Activated naive CD4-positive, alpha-beta T cell treated with anti-CD3 and anti-CD28 coated beads for 36 hours (primary cell): ENCODE results near the gene ARHGAP24. TPM values are rescaled to one million over a fixed set of nuclear protein-coding genes. Genes with fewer than 3 reads are reported as not detected.
"Not testable (repeated sequence)": the region's sequence is repeated elsewhere in the genome, so short reads cannot be mapped to it uniquely, and the experiment has no call there.

Experiments used
- CTCF ChIA-PET: fragments of 350-600 bp; sonication (Branson Sonifier 250); formaldehyde crosslinking; loops from one replicate; lab custom pipeline; 2021; ENCODE audit warnings: antibody characterized with exemption; lab: Charles Lee
- DNase-seq: peaks from one replicate; pipeline ENCODE4 v3.0.0-alpha.2; 2020
- H3K27ac Mint-ChIP-seq: one replicate; pipeline ENCODE4 v1.8.0; 2021; ENCODE audit warnings: mild to moderate bottlenecking, mixed read lengths
- H3K27me3 Mint-ChIP-seq: one replicate; pipeline ENCODE4 v1.8.0; 2021; ENCODE audit warnings: low read depth, mixed read lengths
- H3K36me3 Mint-ChIP-seq: one replicate; pipeline ENCODE4 v1.8.0; 2021; ENCODE audit warnings: low read depth, mixed read lengths
- H3K4me1 Mint-ChIP-seq: one replicate; pipeline ENCODE4 v1.8.0; 2021; ENCODE audit warnings: low read depth, mixed read lengths
- H3K4me3 Mint-ChIP-seq: one replicate; pipeline ENCODE4 v1.8.0; 2021; ENCODE audit warnings: mild to moderate bottlenecking, moderate library complexity, mixed read lengths
- H3K9me3 Mint-ChIP-seq: one replicate; pipeline ENCODE4 v1.8.0; 2021; ENCODE audit warnings: mixed read lengths
- intact Hi-C: fragments of 100-400 bp; cut with micrococcal nuclease; formaldehyde crosslinking; loops from one replicate; pipeline ENCODE4 v1.15.1; 2023
- total RNA-seq, 2 experiments: library from RNA; stranded (reverse); gene quantifications; one replicate each; pipeline ENCODE4 v1.2.3, GENCODE V29; 2021

The ARHGAP24 gene
- total RNA-seq, 2 experiments from 2014 or later, result not detected

DNA sequence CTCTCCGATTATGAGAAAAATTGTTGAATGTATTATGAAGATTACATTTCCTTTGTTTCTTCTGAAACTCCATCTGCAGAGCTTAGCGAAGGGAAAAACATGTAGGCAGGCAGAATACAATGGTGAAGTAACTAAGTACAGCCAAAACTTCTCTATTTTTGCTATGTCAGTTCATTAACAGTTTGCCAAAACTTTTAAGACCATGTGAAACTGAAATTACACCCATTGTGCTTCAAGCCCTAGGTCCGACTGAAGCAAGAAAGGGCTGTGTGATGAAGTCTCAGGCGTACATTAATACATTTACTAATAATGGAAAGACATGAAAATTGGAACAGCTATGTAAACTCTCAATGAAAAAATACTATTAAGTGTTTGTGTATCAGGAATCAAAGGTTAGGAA is 486.9 kb downstream of the ARHGAP24 start:
- DNase-seq, result no peak
- Mint-ChIP-seq H3K27ac (no peak overlapping the region), H3K27me3 (no peaks in the 10 kb centered on the region), H3K4me1 (no peaks in the 10 kb centered on the region), H3K9me3 (peaks cover 4% of the 10 kb centered on the region), H3K36me3 (no peaks in the 10 kb centered on the region), H3K4me3 (no peak overlapping the region)
- intact Hi-C loops, result no loop called here
- CTCF ChIA-PET, result no interaction called here

DNA sequence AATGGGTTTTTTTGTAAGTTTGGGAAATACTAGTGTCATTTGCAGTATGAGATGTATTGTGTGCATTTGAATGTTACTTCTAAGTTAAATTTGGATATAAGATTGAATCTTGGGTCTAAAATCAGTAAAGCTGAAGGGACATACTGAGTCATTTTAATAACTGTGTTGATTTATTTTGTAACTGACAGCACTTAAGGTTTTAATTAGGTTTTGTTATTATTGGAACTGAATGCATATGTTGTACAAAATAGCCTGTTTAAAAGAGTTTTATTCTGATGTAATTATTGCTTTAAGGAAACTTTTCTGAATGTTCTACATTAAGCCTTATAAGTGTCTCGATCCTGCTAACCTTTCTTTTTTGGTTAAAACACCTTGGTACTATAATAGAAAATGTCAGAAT is 488.3 kb downstream of the ARHGAP24 start:
- no peaks in the 10 kb centered on the region for H3K27me3 Mint-ChIP-seq
- CTCF ChIA-PET, result no interaction called here
- intact Hi-C loops, result no loop called here
- DNase-seq, result no peak
- peaks cover 4% of the 10 kb centered on the region for H3K9me3 Mint-ChIP-seq
- H3K4me3 Mint-ChIP-seq, result no peak overlapping the region
- H3K36me3 Mint-ChIP-seq, result no peaks in the 10 kb centered on the region
- no peaks in the 10 kb centered on the region for H3K4me1 Mint-ChIP-seq
- H3K27ac Mint-ChIP-seq, result no peak overlapping the region

DNA sequence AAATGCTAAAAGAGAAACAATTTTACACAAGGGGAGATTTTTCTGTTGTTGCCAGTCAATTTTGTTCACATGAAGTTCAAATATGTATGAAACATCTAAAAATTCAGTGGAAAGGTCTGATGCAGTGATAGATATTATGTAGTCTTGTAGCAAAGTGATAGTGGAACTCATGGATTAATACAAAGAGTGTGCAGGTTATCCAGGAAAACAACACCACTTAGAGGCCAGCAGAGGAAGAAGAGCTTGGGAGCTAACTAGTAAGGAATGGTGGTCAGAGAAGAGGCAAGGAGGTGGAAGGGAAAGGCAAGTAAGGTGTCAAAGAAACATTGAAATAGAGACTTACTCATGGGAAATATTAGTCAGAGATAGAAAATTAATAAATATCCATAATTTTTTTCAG is 489.3 kb downstream of the ARHGAP24 start:
- H3K27ac Mint-ChIP-seq, result no peak overlapping the region
- no peak for DNase-seq
- H3K4me1 Mint-ChIP-seq, result no peaks in the 10 kb centered on the region
- intact Hi-C loops, result no loop called here
- CTCF ChIA-PET, result no interaction called here
- H3K36me3 Mint-ChIP-seq, result no peaks in the 10 kb centered on the region
- no peaks in the 10 kb centered on the region for H3K27me3 Mint-ChIP-seq
- peaks cover 4% of the 10 kb centered on the region for H3K9me3 Mint-ChIP-seq
- no peak overlapping the region for H3K4me3 Mint-ChIP-seq

DNA sequence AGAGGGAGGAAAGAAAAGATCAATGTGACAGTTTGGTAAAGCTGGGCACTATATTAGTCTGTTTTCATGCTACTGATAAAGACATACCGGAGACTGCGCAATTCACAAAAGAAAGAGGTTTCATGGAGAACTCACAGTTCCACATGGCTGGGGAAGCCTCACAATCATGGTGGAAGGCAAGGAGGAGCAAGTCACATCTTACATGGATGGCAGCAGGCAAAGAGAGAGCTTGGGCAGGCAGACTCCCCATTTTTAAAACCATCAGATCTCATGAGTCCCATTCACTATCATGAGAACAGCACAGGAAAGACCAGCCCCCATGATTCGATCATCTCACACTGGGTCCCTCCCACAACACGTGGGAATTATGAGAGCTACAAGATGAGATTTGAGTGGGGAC is 490.1 kb downstream of the ARHGAP24 start:
- H3K9me3 Mint-ChIP-seq, DNase-seq, H3K36me3 Mint-ChIP-seq, H3K4me3 Mint-ChIP-seq, H3K27me3 Mint-ChIP-seq, H3K27ac Mint-ChIP-seq, CTCF ChIA-PET, H3K4me1 Mint-ChIP-seq: not testable (repeated sequence)
- intact Hi-C loops, result loop anchor here (5.0 kb wide), 1 partner anchor 218 kb away; no protein-coding TSS in a partner anchor

DNA sequence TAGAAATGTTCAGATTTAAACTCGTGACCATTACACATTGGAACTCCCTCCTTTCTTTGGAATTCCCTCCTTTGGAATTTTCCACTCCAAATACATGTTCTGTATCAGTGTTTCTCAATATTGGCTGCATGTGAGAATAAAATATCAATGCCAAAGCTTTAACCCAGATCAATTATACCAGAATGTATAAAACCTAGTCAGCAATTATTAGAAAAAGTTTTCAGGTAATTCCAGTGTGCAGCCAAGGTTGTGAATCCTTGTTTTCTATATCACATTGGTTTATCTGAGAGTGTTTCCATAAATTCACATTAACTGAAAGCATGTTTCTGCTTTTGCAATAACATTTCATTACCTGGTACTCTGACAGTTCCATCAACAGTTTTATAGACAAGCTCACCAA is 490.6 kb downstream of the ARHGAP24 start:
- peaks cover 4% of the 10 kb centered on the region for H3K9me3 Mint-ChIP-seq
- DNase-seq, result no peak
- no peak overlapping the region for H3K4me3 Mint-ChIP-seq
- no peak overlapping the region for H3K27ac Mint-ChIP-seq
- H3K27me3 Mint-ChIP-seq, result no peaks in the 10 kb centered on the region
- CTCF ChIA-PET, result interaction anchor here (0.6 kb wide), 1 partner anchor 28 kb away, joined by 3 read pairs; no protein-coding TSS in a partner anchor
- H3K4me1 Mint-ChIP-seq, result no peaks in the 10 kb centered on the region
- intact Hi-C loops, result loop anchor here (5.0 kb wide), 1 partner anchor 218 kb away; no protein-coding TSS in a partner anchor
- no peaks in the 10 kb centered on the region for H3K36me3 Mint-ChIP-seq

DNA sequence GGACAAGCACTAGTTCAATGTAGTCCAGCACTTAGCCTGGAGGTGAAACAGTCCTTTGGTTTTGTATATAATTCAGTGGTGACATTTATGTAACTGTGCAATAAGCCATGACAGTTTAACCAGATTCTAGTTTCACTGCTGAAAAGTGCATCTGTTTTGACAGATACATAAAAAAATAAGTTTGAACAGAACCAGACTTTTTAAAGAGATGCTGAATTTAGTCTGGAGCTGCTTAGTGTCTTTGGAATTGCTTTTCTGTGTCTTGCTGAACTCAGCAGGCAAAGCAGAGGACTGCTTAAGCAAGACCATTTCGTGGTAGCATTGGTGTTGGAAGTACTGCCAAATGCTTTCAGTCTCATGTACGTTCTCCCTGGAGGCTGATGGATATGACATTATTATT is 491.4 kb downstream of the ARHGAP24 start:
- no peak overlapping the region for H3K27ac Mint-ChIP-seq
- no peaks in the 10 kb centered on the region for H3K4me1 Mint-ChIP-seq
- CTCF ChIA-PET, result interaction anchor here (0.6 kb wide), 1 partner anchor 27 kb away, joined by 3 read pairs; no protein-coding TSS in a partner anchor
- no peak overlapping the region for H3K4me3 Mint-ChIP-seq
- peaks cover 4% of the 10 kb centered on the region for H3K9me3 Mint-ChIP-seq
- no peaks in the 10 kb centered on the region for H3K36me3 Mint-ChIP-seq
- DNase-seq, result no peak
- no peaks in the 10 kb centered on the region for H3K27me3 Mint-ChIP-seq
- intact Hi-C loops, result loop anchor here (5.0 kb wide), 1 partner anchor 219 kb away; no protein-coding TSS in a partner anchor

DNA sequence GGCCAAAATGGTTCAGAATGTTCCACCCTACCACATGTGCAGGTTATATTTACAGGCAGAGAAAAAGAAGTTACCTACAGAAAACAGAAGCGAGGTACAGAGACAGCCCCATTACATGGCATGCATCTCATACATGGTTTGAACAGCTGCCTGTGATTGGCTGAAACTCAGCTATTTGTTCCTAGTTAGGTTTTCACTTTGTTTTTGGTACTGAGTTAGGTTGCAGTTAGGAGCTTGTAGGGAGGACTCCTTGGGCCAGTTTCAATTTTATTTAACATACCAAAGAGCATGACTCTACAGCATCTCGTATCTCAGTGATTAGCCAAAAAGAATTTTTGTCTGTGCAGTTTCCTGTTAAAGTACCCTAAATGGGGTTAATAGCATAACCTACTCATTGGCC is 492.9 kb downstream of the ARHGAP24 start:
- H3K36me3 Mint-ChIP-seq, result no peaks in the 10 kb centered on the region
- CTCF ChIA-PET, result no interaction called here
- no peak overlapping the region for H3K27ac Mint-ChIP-seq

DNA sequence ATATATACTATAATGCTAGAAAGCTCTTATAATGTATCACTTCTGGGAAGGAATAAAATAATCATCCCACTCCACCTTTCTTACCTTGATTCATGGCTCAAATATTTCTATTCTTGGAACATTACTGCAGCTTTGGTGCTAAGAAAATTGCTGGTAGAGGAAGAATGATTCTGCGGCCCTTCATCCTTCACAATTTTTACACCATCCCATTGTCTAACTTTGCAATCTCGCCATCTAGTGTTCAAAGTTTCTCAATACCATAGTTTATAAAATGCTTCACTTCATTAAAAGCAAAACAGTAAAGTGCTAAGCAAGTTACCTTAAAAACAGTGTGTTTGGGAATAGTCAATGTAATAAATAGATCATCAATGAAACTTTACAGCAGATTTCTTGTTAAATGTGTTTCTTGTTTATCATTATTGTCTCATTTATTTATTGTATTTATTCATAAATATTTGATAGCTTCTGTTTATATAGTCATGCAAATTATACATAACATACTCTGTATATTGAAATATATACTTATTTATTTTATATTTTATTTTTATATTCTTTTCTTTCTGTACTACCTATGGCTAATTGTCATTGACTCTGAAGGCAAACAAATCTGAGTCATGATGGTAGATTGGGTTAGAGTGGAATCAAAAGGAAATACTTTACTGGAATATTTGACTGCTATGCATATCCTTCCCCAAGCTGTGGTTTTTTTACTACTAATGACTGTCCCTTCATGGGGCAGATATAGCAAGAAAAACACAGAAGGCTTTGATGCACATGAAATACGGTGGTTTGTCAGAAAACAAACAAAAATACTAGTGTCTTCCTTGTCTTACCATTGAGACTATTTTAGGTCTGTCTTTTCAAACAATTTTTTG is 494.2 kb downstream of the ARHGAP24 start:
- H3K4me3 Mint-ChIP-seq, result no peak overlapping the region
- no peak for DNase-seq
- no peaks in the 10 kb centered on the region for H3K36me3 Mint-ChIP-seq
- H3K27ac Mint-ChIP-seq, result no peak overlapping the region
- intact Hi-C loops, result loop anchor here (1.0 to 5.0 kb wide), 2 partner anchors 222 to 822 kb away; no protein-coding TSS in a partner anchor
- H3K4me1 Mint-ChIP-seq, result no peaks in the 10 kb centered on the region
- CTCF ChIA-PET, result interaction anchor here (0.7 kb wide), 1 partner anchor 1793 kb away, joined by 3 read pairs; no protein-coding TSS in a partner anchor
- peaks cover 4% of the 10 kb centered on the region for H3K9me3 Mint-ChIP-seq
- H3K27me3 Mint-ChIP-seq, result no peaks in the 10 kb centered on the region

More for the DNA sequence above, 492.9 kb downstream of the ARHGAP24 start:
- Mint-ChIP-seq H3K4me1 (no peaks in the 10 kb centered on the region), H3K4me3 (no peak overlapping the region), H3K9me3 (peaks cover 4% of the 10 kb centered on the region), H3K27me3 (no peaks in the 10 kb centered on the region)
- no peak for DNase-seq
- intact Hi-C loops, result loop anchor here (5.0 kb wide), 1 partner anchor 221 kb away; no protein-coding TSS in a partner anchor

DNA sequence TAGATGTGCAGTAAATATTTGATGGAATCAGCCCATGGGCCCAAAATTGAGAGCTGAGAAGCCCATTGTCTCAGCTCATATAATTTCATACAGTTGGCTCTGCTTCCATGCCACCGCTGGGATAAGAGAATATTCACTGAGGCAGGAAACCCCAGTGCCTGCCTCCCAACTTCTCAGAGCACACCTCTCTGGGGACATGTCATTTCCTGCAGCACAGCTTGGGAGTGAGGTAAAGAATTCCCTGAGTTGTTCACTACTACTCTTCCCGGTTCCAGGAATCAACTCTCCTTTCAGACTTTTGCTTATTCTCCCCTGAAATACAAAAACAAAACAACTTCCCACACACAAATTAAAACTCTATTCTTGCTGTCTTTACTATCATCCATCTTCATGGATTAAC is 495.6 kb downstream of the ARHGAP24 start:
- Mint-ChIP-seq H3K4me1 (no peaks in the 10 kb centered on the region), H3K27me3 (no peaks in the 10 kb centered on the region), H3K9me3 (no peaks in the 10 kb centered on the region), H3K27ac (no peak overlapping the region), H3K4me3 (no peak overlapping the region), H3K36me3 (no peaks in the 10 kb centered on the region)
- no peak for DNase-seq
- CTCF ChIA-PET, result interaction anchor here (0.6 to 1.0 kb wide), 2 partner anchors 16 to 533 kb away, joined by 3 to 4 read pairs; no protein-coding TSS in a partner anchor
- intact Hi-C loops, result no loop called here

DNA sequence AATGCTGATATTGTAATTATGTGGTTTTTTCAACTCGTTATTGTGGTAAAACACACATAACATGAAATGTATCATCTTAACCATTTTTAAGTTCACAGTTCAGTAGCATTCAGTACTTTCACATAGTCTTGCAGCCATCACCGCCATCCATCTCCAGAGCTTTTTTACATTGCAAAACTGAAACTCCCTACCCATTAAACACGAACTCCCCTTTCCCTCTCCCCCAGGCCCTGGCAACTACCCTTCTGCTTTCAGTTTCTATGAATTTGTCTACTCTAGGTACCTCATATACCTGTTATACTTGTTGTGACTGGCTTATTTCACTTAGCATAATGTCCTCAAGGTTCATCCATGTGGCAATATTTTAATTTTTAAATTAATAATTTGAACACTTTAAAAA is 504.3 kb downstream of the ARHGAP24 start:
- no peak overlapping the region for H3K27ac Mint-ChIP-seq
- intact Hi-C loops, result no loop called here
- CTCF ChIA-PET, result no interaction called here
- H3K4me3 Mint-ChIP-seq, result no peak overlapping the region
- no peaks in the 10 kb centered on the region for H3K36me3 Mint-ChIP-seq
- H3K4me1 Mint-ChIP-seq, result no peaks in the 10 kb centered on the region
- H3K27me3 Mint-ChIP-seq, result no peaks in the 10 kb centered on the region
- no peaks in the 10 kb centered on the region for H3K9me3 Mint-ChIP-seq
- no peak for DNase-seq

DNA sequence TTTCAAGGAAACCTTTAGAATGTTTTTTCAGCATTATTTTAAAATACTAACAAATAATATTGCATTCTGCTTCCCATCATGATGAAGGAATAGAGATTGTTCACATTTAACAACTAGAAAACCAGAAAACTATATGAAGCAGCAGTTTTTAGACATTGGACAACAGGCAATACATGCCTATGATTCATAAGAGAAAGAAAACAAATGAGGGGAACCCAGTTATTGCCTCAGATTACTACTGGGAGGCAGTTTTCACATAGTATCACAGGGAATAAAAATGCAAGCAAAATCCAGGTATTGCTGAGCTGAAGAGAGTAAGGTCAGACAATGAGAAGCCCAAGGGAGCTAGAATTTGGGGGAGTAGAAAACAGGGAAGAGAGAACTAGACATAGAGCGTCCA is 511.3 kb downstream of the ARHGAP24 start:
- H3K4me1 Mint-ChIP-seq, result no peaks in the 10 kb centered on the region
- no peak overlapping the region for H3K4me3 Mint-ChIP-seq
- H3K27ac Mint-ChIP-seq, result no peak overlapping the region
- CTCF ChIA-PET, result no interaction called here
- intact Hi-C loops, result no loop called here
- H3K36me3 Mint-ChIP-seq, result no peaks in the 10 kb centered on the region
- no peak for DNase-seq
- no peaks in the 10 kb centered on the region for H3K27me3 Mint-ChIP-seq
- no peaks in the 10 kb centered on the region for H3K9me3 Mint-ChIP-seq

DNA sequence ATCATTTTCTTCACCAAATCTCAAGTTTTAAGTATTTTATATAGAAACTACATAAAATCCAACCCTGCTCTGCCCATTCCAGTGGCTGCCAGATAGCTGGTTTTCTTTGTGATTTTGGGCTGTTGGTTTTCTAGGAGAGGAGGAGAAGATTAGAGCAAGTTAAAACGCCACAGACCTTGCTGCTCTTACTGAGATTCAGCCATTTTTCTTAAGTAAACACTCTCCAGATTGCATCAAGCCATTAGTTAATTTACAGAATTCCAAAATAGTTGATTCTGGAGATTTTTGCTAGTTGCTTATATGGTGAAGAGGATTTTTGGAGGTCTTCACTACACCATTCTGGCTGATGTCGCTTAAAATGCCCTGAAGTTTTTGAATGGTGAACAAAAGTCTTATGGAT is 518.7 kb downstream of the ARHGAP24 start:
- Mint-ChIP-seq H3K4me1 (no peaks in the 10 kb centered on the region), H3K27me3 (no peaks in the 10 kb centered on the region), H3K36me3 (no peaks in the 10 kb centered on the region), H3K4me3 (no peak overlapping the region), H3K27ac (no peak overlapping the region), H3K9me3 (no peaks in the 10 kb centered on the region)
- CTCF ChIA-PET, result no interaction called here
- intact Hi-C loops, result no loop called here
- DNase-seq, result no peak

DNA sequence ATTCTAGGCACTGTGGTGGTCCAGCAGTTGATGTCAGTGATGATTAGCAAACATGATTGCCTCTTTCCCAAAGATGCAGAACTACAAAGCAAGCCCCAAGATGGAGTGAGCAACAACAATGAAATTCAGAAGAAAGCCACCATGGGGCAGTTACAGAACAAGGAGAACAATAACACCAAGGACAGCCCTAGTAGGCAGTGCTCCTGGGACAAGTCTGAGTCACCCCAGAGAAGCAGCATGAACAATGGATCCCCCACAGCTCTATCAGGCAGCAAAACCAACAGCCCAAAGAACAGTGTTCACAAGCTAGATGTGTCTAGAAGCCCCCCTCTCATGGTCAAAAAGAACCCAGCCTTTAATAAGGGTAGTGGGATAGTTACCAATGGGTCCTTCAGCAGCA is 519.6 kb downstream of the ARHGAP24 start:
- H3K36me3 Mint-ChIP-seq, result no peaks in the 10 kb centered on the region
- no peak for DNase-seq
- no peaks in the 10 kb centered on the region for H3K27me3 Mint-ChIP-seq
- H3K27ac Mint-ChIP-seq, result no peak overlapping the region
- H3K4me3 Mint-ChIP-seq, result no peak overlapping the region
- no peaks in the 10 kb centered on the region for H3K4me1 Mint-ChIP-seq
- intact Hi-C loops, result no loop called here
- CTCF ChIA-PET, result no interaction called here
- H3K9me3 Mint-ChIP-seq, result no peaks in the 10 kb centered on the region
